ENCODE data around the gene OLIG2.

OLIG2 gene

DNA sequence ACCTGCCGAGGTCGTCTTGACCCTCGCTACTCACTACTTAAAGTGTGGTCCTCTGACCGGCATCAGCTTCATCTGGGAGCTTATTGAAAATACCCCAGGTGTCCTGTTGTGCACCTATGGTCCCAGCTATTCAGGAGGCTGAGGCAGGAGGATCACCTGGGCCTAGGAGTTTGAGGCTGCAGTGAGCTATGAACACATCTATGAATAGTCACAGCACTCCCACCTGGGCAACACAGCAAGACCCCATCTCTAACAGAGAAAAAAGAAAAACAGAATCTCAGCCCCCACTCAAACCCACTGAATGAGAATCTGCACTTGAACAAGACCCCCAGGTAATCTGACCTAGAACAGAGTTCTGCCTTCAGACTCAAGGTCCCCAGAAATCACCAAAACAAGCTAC, 35.5 kb downstream of the OLIG2 start:
- ATAC-seq (no peak), DNase-seq (no peak)
- H3K9me3 Mint-ChIP-seq, result no peaks in the 10 kb centered on the region
- no peak overlapping the region for H3K4me3 Mint-ChIP-seq
- no peak overlapping the region for H3K27ac Mint-ChIP-seq
- no peaks in the 10 kb centered on the region for H3K36me3 Mint-ChIP-seq (ENCODE audit: low read depth)
- H3K27me3 Mint-ChIP-seq, result peaks cover 25% of the 10 kb centered on the region
- H3K4me1 Mint-ChIP-seq, result no peaks in the 10 kb centered on the region

DNA sequence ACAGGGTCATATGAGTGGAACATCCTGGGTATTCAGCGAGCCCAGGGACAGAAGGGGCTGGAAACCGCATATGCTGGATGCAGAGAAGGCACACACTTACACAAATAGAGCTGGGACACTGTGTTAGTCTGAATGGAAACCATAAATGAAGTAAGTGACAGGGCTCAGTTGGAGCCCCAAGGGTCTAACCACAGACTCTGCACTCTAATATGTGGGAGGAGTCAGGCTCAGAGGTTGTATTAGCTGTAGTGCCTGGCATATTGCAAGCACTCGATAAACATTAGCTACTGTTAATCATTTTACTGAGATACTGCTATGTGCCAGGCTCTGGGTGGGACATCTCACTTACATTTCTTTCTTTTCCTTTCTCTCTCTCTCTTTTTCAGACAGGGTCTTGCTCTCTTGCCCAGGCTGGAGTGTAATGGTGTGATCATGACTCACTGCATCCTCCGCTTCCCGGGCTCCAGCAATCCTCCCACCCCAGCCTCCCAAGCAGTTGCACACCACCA, 37.7 kb downstream of the OLIG2 start:
- no peaks in the 10 kb centered on the region for H3K4me1 Mint-ChIP-seq

DNA sequence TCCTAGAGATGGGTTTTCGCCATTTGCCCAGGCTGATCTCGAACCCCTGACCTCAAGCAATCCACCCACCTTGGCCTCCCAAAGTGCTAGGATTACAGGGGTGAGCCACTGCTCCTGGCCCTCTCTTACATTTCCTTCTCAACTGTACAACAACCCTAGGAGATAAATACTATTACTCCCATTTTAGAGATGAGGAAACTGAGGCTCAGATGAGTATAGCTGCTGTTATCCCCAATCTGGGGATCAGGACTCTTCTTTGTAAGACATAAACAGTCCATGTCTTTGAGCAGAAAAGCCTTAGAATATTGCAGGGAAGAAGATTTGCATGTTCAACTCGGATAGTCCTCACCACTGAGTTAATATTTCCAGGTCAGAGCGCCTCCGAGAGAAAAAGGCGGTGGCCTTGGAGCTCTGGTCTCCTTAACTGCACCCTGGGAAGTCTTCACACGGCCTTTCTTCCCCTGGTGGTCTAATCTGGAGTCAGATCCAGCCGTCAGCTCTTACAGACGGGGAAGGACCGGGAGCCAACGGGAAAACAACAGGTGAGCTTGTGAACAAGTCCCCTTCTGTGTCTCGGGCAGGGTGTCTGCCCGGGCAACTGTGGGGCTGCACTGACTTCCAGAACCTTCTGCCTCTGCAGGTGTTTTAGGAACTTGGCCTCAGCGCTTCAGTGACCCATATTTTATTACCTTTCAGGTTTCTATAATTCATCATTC, 38.3 kb downstream of the OLIG2 start:
- Mint-ChIP-seq H3K27me3 (peaks cover 48% of the 10 kb centered on the region), H3K4me1 (no peaks in the 10 kb centered on the region), H3K36me3 (ENCODE audit: low read depth) (no peaks in the 10 kb centered on the region), H3K4me3 (no peak overlapping the region), H3K9me3 (no peaks in the 10 kb centered on the region), H3K27ac (no peak overlapping the region)
- DNase-seq, result no peak
- no peak for ATAC-seq

More for the DNA sequence above, 37.7 kb downstream of the OLIG2 start:
- peaks cover 42% of the 10 kb centered on the region for H3K27me3 Mint-ChIP-seq
- H3K9me3 Mint-ChIP-seq, result no peaks in the 10 kb centered on the region
- ATAC-seq (no peak), DNase-seq (no peak)
- no peak overlapping the region for H3K27ac Mint-ChIP-seq
- H3K4me3 Mint-ChIP-seq, result no peak overlapping the region
- no peaks in the 10 kb centered on the region for H3K36me3 Mint-ChIP-seq (ENCODE audit: low read depth)

DNA sequence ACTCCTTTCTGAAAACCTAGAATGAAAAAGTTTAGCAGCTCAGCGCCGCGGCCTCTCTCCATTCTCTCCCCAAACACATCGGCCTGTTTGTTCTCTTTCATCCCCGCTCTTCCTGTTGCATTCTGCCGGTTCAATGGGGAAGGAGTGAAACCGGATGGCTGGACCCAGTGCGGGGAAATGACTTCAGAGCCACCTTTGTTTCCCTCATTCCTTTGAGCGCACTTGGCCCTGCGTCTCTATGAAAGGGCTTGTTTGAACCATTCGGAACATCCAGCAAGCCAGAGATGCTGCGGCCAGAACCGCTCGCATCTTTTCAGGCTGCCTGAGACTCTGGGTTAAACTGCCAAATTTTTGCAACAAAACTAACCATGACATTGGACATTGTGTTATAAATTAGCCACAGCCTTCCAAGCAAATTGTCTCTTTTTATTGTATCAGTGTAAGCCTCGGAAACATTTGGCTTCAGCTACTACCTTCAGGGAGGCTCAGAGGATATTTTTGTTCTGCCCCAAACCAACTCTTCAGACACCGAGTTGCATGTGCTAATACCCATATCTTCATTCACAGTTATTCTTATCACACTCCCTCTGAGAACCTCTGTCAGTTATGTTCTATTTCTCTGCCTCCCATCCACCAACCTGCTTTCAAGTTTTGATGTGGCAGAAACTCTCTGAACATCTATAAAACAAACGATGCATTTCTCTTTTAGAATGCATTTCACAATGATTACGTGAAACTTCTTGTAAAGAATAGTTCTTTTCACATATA, 39.1 kb downstream of the OLIG2 start:
- Mint-ChIP-seq H3K27ac (no peak overlapping the region), H3K9me3 (no peaks in the 10 kb centered on the region), H3K4me3 (no peak overlapping the region), H3K27me3 (peaks cover 54% of the 10 kb centered on the region), H3K36me3 (ENCODE audit: low read depth) (no peaks in the 10 kb centered on the region), H3K4me1 (peaks cover 5% of the 10 kb centered on the region)
- ATAC-seq (no peak), DNase-seq (no peak)

DNA sequence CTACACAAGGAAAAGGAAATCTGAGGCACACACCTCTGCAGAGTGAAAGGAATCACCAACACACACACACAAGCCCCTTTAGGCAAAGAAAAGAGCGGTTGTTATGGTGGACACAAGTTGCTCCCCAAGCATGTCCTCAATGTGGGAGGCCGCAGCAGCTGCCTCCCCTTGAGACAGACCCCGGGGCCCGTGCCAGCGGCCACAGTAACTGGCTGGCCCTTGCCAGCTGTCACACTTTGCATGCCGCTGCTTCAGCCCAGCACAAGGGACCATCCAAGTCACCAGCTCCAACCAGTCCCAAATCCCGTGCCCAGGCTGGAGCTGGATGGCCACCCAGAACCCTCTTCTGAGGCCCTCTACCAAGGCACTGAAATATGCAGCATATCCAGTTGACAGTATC, 41.3 kb downstream of the OLIG2 start:
- Mint-ChIP-seq H3K4me1 (peaks cover 16% of the 10 kb centered on the region), H3K4me3 (no peak overlapping the region), H3K27ac (no peak overlapping the region)

DNA sequence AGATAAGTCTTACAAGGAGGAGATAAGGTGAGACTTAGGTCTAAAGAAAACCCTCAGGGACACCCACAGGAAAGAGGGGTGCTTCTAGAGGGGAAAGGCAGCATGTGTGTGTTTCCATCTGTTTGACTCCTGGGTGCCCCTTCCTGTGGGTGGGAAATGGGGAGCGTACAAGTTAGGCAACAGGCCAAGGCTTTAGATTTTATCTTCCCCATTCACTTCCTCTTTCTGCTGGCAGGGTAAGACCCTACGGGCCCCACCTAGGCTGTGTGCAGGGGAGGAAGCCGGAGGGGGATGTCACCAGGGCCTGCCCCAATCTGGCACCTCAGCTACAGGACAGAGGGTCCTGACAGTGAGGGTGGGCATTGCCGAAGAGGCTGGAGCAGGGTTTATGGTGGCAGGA, 41.7 kb downstream of the OLIG2 start:
- Mint-ChIP-seq H3K9me3 (no peaks in the 10 kb centered on the region), H3K27me3 (peaks cover 63% of the 10 kb centered on the region), H3K4me3 (no peak overlapping the region), H3K36me3 (ENCODE audit: low read depth) (no peaks in the 10 kb centered on the region), H3K4me1 (peaks cover 16% of the 10 kb centered on the region), H3K27ac (no peak overlapping the region)
- DNase-seq (no peak), ATAC-seq (no peak)

More for the DNA sequence above, 41.3 kb downstream of the OLIG2 start:
- ATAC-seq, result no peak
- Mint-ChIP-seq H3K9me3 (no peaks in the 10 kb centered on the region), H3K27me3 (peaks cover 60% of the 10 kb centered on the region), H3K36me3 (ENCODE audit: low read depth) (no peaks in the 10 kb centered on the region)
- no peak for DNase-seq

DNA sequence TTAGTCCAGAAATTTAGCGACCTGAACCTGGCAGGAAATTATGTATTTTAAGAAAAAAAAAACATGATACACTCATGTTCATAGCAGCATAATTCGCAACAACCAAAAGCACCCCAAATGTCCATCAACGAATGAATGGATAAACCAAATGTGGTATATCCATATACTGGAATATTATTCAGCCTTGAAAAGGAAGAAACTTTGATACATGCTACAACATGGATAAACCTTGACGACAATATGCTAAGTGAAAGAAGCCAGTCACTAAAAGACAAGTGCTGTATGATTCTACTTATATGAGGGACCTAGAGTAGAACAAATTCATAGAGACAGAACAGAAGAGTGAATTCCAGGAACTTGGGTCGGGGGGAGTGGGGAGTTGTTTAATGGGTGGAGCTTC, 43.5 kb downstream of the OLIG2 start:
- no peak for ATAC-seq
- Mint-ChIP-seq H3K4me3 (peak overlapping the region; percentile 11), H3K27ac (no peak overlapping the region), H3K36me3 (ENCODE audit: low read depth) (no peaks in the 10 kb centered on the region), H3K9me3 (no peaks in the 10 kb centered on the region), H3K27me3 (peaks cover 75% of the 10 kb centered on the region), H3K4me1 (peaks cover 16% of the 10 kb centered on the region)
- DNase-seq, result no peak

DNA sequence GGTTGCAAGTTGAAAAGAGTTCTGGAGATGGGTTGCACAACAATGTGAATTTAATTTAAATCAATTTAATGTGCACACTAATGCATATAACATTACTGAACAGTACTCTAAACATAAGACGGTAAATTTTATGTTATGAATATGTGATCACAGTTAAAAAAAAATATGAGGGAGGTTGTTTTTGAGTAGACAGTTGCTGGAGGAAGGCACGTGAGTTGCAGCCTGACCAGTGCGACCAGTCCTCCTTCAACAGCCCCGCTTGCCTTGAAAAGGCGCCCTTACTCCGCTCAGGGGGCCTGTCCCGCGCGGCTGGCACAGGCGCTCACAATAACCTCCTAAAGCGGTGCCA, 43.9 kb downstream of the OLIG2 start:
- Mint-ChIP-seq H3K4me1 (peaks cover 16% of the 10 kb centered on the region), H3K4me3 (peak overlapping the region; percentile 11), H3K9me3 (no peaks in the 10 kb centered on the region), H3K27ac (no peak overlapping the region), H3K36me3 (ENCODE audit: low read depth) (no peaks in the 10 kb centered on the region), H3K27me3 (peaks cover 75% of the 10 kb centered on the region)
- no peak for ATAC-seq
- DNase-seq, result no peak

DNA sequence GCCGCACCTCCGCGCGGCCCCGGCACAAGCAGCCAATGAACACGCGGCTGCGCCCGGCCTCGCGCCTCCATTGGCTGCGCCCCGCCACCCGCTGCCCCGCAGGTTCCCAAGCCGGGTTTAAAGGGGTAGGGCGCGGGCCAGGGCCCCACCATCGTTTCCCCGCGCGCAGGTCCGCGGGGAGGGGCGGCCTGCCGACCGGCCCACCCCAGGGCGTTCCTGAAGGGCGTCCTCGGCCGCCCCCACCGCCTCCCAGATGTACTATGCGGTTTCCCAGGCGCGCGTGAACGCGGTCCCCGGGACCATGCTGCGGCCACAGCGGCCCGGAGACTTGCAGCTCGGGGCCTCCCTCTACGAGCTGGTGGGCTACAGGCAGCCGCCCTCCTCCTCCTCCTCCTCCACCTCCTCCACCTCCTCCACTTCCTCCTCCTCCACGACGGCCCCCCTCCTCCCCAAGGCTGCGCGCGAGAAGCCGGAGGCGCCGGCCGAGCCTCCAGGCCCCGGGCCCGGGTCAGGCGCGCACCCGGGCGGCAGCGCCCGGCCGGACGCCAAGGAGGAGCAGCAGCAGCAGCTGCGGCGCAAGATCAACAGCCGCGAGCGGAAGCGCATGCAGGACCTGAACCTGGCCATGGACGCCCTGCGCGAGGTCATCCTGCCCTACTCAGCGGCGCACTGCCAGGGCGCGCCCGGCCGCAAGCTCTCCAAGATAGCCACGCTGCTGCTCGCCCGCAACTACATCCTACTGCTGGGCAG, 44.4 kb downstream of the OLIG2 start, which contains the start of gene OLIG1:
TSS of gene OLIG1 (plus strand) at position 148 of the 750 bp plus-strand sequence. CDS start at position 254, 106 bp downstream.
- DNase-seq (peak; percentile 36), ATAC-seq (peak; percentile 59)
- no peaks in the 10 kb centered on the region for H3K36me3 Mint-ChIP-seq (ENCODE audit: low read depth)
- peaks cover 75% of the 10 kb centered on the region for H3K27me3 Mint-ChIP-seq
- H3K4me3 Mint-ChIP-seq, result peak within 1 kb of the TSS; percentile 61
- H3K27ac Mint-ChIP-seq, result no peak within 1 kb of the TSS
- H3K4me1 Mint-ChIP-seq, result peaks cover 16% of the 10 kb centered on the region
- no peaks in the 10 kb centered on the region for H3K9me3 Mint-ChIP-seq

DNA sequence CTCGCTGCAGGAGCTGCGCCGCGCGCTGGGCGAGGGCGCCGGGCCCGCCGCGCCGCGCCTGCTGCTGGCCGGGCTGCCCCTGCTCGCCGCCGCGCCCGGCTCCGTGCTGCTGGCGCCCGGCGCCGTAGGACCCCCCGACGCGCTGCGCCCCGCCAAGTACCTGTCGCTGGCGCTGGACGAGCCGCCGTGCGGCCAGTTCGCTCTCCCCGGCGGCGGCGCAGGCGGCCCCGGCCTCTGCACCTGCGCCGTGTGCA, 44.9 kb downstream of the OLIG2 start:
- DNase-seq (no peak), ATAC-seq (no peak)
- Mint-ChIP-seq H3K4me1 (peaks cover 16% of the 10 kb centered on the region), H3K4me3 (no peak overlapping the region), H3K27ac (no peak overlapping the region), H3K27me3 (peaks cover 75% of the 10 kb centered on the region), H3K36me3 (ENCODE audit: low read depth) (no peaks in the 10 kb centered on the region), H3K9me3 (no peaks in the 10 kb centered on the region)

DNA sequence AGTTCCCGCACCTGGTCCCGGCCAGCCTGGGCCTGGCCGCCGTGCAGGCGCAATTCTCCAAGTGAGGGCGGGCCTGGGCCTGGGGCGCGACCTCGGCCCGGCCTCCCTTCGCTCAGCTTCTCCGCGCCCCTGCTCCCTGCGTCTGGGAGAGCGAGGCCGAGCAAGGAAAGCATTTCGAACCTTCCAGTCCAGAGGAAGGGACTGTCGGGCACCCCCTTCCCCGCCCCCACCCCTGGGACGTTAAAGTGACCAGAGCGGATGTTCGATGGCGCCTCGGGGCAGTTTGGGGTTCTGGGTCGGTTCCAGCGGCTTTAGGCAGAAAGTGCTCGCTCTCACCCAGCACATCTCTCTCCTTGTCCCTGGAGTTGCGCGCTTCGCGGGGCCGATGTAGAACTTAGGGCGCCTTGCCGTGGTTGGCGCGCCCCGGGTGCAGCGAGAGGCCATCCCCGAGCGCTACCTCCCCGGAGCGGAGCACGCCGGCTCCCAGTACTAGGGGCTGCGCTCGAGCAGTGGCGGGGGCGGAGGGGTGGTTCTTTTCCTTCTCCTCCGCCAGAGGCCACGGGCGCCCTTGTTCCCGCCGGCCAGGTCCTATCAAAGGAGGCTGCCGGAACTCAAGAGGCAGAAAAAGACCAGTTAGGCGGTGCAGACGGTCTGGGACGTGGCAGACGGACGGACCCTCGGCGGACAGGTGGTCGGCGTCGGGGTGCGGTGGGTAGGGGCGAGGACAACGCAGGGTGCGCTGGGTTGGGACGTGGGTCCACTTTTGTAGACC, 45.4 kb downstream of the OLIG2 start:
- peaks cover 76% of the 10 kb centered on the region for H3K27me3 Mint-ChIP-seq
- H3K36me3 Mint-ChIP-seq (ENCODE audit: low read depth), result no peaks in the 10 kb centered on the region
- ATAC-seq (peak; percentile 25), DNase-seq (peak; percentile 23)
- H3K9me3 Mint-ChIP-seq, result no peaks in the 10 kb centered on the region
- H3K4me1 Mint-ChIP-seq, result peaks cover 16% of the 10 kb centered on the region
- H3K4me3 Mint-ChIP-seq, result peak overlapping the region; percentile 61
- H3K27ac Mint-ChIP-seq, result no peak overlapping the region

DNA sequence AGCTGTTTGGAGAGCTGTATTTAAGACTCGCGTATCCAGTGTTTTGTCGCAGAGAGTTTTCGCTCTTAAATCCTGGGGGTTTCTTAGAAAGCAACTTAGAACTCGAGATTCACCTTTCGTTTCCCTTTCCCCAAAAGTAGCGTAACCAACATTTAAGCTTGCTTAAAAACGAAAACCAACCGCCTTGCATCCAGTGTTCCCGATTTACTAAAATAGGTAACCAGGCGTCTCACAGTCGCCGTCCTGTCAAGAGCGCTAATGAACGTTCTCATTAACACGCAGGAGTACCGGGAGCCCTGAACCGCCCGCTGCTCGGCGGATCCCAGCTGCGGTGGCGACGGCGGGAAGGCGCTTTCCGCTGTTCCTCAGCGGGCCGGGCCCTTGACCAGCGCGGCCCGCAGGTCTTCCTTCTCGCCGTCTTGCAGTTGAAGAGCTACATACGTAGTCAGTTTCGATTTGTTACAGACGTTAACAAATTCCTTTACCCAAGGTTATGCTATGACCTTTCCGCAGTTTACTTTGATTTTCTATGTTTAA, 46.1 kb downstream of the OLIG2 start:
- Mint-ChIP-seq H3K4me1 (peaks cover 16% of the 10 kb centered on the region), H3K27ac (no peak overlapping the region), H3K27me3 (peaks cover 74% of the 10 kb centered on the region), H3K4me3 (peak overlapping the region; percentile 61), H3K9me3 (no peaks in the 10 kb centered on the region), H3K36me3 (ENCODE audit: low read depth) (no peaks in the 10 kb centered on the region)
- DNase-seq (no peak), ATAC-seq (no peak)

DNA sequence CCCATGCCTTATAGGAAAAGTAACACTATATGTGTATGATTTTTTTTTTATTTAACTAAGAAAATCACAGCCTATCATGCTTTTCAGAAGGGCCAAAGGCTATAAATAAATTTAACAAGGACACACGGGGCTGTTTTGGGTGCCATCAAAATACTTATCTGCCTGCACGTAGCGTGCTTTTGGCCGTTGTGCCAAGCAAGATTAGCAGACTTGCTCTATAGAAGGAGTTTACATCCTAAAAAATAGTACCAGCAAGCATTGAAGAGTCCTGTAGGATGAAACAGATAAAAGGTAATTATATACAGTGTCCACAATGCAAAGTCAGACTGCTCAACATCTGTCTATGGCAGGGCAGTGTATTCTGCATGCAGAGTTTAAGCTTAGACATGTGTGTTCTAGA, 47.9 kb downstream of the OLIG2 start:
- Mint-ChIP-seq H3K27ac (no peak overlapping the region), H3K4me1 (peaks cover 24% of the 10 kb centered on the region), H3K4me3 (no peak overlapping the region), H3K36me3 (ENCODE audit: low read depth) (no peaks in the 10 kb centered on the region), H3K27me3 (peaks cover 77% of the 10 kb centered on the region), H3K9me3 (no peaks in the 10 kb centered on the region)
- ATAC-seq, result no peak
- DNase-seq, result no peak

DNA sequence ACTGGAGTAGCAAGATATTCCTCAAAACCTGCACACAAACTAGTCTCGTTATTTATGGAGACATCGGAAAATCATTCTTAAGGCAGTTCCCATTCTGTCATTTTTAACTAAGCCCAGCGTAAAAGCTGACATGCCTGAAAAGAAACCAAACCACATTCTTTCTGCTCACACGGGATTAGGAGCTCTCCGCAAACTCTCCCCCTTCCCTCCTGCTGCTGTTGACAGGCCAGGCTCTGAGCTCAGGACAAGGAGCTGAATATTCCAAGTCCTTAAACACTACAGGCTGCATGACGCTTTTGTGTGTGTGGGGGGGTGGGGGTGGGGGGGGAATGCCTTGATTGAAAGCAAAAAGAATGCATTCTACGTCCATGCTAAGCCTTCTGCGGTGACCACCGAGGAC, 49.4 kb downstream of the OLIG2 start:
- DNase-seq (no peak), ATAC-seq (no peak)
- Mint-ChIP-seq H3K9me3 (no peaks in the 10 kb centered on the region), H3K4me1 (peaks cover 26% of the 10 kb centered on the region), H3K27ac (no peak overlapping the region), H3K4me3 (no peak overlapping the region), H3K27me3 (peaks cover 67% of the 10 kb centered on the region), H3K36me3 (ENCODE audit: low read depth) (no peaks in the 10 kb centered on the region)

Measured in activated naive CD8-positive, alpha-beta T cell treated with anti-CD3 and anti-CD28 coated beads, Interleukin-2, amount 50 U/mL, for 24 hours (primary cell).